ENCODE data around the gene CAD.

CAD gene

DNA sequence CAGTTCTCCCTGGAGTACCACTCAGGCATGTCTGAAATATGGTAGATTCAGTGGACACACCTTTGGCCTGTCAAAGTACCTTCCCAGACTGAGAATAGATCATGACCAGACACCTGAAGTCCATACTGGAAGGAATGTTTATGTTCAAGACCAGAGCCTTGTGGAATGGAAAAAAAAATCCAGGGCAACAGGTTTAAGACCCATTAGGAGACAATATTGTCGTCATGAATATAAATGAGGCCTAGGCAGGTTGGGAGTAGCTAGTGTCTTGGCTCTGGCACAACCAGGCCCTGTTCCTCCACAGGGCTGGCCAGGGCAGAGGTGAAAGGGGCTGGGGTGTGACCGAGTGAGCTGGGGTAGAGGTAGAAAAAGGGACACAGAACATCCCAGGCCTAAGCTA is 18.5 kb upstream of the CAD start:
- FAIRE-seq, result no peak
- no peak for TF ChIP-seq PAX5 (IDR thresholded peaks at IDR 0.05; ENCODE audit: insufficient read depth, low read length, severe bottlenecking)
- no peak for TF ChIP-seq POU2F2 (IDR thresholded peaks at IDR 0.05; ENCODE audit: low read depth, low read length)
- TF ChIP-seq POLR2AphosphoS5 (IDR thresholded peaks at IDR 0.05; ENCODE audit: low read depth, low read length), result no peak
- no peak for TF ChIP-seq SPI1 (IDR thresholded peaks at IDR 0.05; ENCODE audit: low read depth, low read length)
- no peak for TF ChIP-seq TAF1 (IDR thresholded peaks at IDR 0.05; ENCODE audit: low read depth, low read length)
- DNase-seq (ENCODE audit: insufficient read length, low spot score), result no peak

DNA sequence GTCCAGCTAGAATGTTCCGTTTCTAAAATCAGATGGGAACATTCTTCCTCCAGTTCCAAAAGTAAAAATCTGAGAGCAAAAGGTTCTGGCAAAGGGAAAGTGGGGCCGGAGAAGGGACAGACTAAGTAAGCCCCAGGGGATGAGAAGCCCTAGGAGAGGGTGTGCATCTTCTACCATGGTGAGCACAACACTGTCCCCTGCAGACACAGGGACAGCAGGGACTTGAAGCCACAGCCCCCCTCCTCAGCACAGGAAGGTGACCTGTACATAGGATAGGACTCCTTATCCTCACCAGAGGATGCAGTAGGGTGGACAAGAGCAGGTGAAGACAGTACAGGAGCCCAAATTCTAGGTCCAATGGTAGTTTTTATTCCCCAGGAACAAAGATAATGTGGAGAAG is 17.9 kb upstream of the CAD start:
- TF ChIP-seq SPI1 (IDR thresholded peaks at IDR 0.05; ENCODE audit: low read depth, low read length) (no peak), TAF1 (IDR thresholded peaks at IDR 0.05; ENCODE audit: low read depth, low read length) (no peak), POLR2AphosphoS5 (IDR thresholded peaks at IDR 0.05; ENCODE audit: low read depth, low read length) (no peak), POLR2A (IDR thresholded peaks at IDR 0.05; ENCODE audit: low read depth, low read length) (no peak; the same call in 1 of the 2 replicates), PAX5 (IDR thresholded peaks at IDR 0.05; ENCODE audit: insufficient read depth, low read length, severe bottlenecking) (no peak), POU2F2 (IDR thresholded peaks at IDR 0.05; ENCODE audit: low read depth, low read length) (no peak)
- FAIRE-seq (no peak), DNase-seq (ENCODE audit: insufficient read length, low spot score) (no peak)

- TF ChIP-seq TAF1 (IDR thresholded peaks at IDR 0.05; ENCODE audit: low read depth, low read length) (no peak), POLR2AphosphoS5 (IDR thresholded peaks at IDR 0.05; ENCODE audit: low read depth, low read length) (no peak), POU2F2 (IDR thresholded peaks at IDR 0.05; ENCODE audit: low read depth, low read length) (no peak), PAX5 (IDR thresholded peaks at IDR 0.05; ENCODE audit: insufficient read depth, low read length, severe bottlenecking) (no peak), SPI1 (IDR thresholded peaks at IDR 0.05; ENCODE audit: low read depth, low read length) (no peak), POLR2A (IDR thresholded peaks at IDR 0.05; ENCODE audit: low read depth, low read length) (no peak; the same call in 1 of the 2 replicates)
- no peak for FAIRE-seq
- no peak for DNase-seq (ENCODE audit: insufficient read length, low spot score)
These were observed 15.5 kb upstream of the CAD start for GRCh38 chr2:27201675-27202074.

- DNase-seq (ENCODE audit: insufficient read length, low spot score) (no peak), FAIRE-seq (no peak)
- TF ChIP-seq POU2F2 (IDR thresholded peaks at IDR 0.05; ENCODE audit: low read depth, low read length), result no peak
- TF ChIP-seq POLR2AphosphoS5 (IDR thresholded peaks at IDR 0.05; ENCODE audit: low read depth, low read length), result no peak
- TF ChIP-seq PAX5 (IDR thresholded peaks at IDR 0.05; ENCODE audit: insufficient read depth, low read length, severe bottlenecking), result no peak
- TF ChIP-seq TAF1 (IDR thresholded peaks at IDR 0.05; ENCODE audit: low read depth, low read length), result no peak
- no peak for TF ChIP-seq POLR2A (IDR thresholded peaks at IDR 0.05; ENCODE audit: low read depth, low read length)
These were observed 14.3 kb upstream of the CAD start for GRCh38 chr2:27202854-27203253.

GRCh38 chr2:27203741-27204140 is 13.4 kb upstream of the CAD start:
- no peak for FAIRE-seq
- DNase-seq (ENCODE audit: insufficient read length, low spot score), result no peak
- TF ChIP-seq POLR2A (IDR thresholded peaks at IDR 0.05; ENCODE audit: low read depth, low read length), result no peak
- TF ChIP-seq PAX5 (IDR thresholded peaks at IDR 0.05; ENCODE audit: insufficient read depth, low read length, severe bottlenecking), result no peak
- no peak for TF ChIP-seq SPI1 (IDR thresholded peaks at IDR 0.05; ENCODE audit: low read depth, low read length)
- TF ChIP-seq POU2F2 (IDR thresholded peaks at IDR 0.05; ENCODE audit: low read depth, low read length), result no peak
- no peak for TF ChIP-seq POLR2AphosphoS5 (IDR thresholded peaks at IDR 0.05; ENCODE audit: low read depth, low read length)
- no peak for TF ChIP-seq TAF1 (IDR thresholded peaks at IDR 0.05; ENCODE audit: low read depth, low read length)

DNA sequence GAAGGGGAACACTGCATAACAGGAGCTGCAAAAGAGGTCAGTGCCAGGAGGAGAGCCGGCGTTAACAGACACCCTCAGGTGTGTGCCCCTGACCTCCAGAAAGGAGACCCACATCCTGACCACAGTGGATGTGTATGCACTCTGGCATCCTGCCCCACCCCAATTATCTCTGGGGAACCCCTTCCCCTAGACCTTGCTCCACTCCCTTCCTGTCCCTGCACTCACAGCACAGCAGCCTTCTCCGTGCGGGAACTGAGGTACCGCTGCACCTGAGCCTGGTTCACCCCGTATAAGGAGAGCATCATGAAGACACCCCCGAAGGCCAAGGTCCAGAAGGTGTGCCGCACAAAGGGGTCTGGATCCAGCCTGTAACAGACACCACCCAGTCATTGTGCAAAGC is 12.6 kb upstream of the CAD start:
- no peak for DNase-seq (ENCODE audit: insufficient read length, low spot score)
- TF ChIP-seq TAF1 (IDR thresholded peaks at IDR 0.05; ENCODE audit: low read depth, low read length) (no peak), PAX5 (IDR thresholded peaks at IDR 0.05; ENCODE audit: insufficient read depth, low read length, severe bottlenecking) (no peak), POLR2A (IDR thresholded peaks at IDR 0.05; ENCODE audit: low read depth, low read length) (no peak), SPI1 (IDR thresholded peaks at IDR 0.05; ENCODE audit: low read depth, low read length) (no peak)
- FAIRE-seq, result no peak

DNA sequence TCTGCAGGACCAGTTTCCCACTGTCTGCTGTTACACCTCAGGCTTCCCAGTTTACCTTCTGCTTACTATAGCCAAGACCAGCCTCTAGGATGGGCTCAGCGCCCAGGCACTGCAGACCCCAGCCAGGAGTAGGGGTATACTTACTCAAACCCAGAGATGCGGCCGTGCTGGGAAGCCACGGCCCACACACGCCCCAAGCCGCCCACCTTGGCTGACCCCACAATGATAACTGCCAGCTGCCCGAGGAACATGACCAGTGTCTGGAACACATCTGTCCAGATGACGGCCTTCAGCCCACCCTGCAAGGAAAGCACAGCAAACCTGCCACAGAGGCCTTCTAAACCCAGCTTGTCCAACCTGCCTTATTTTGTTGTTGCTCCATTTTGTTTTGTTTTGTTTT is 12.0 kb upstream of the CAD start:
- no peak for TF ChIP-seq POLR2AphosphoS5 (IDR thresholded peaks at IDR 0.05; ENCODE audit: low read depth, low read length)
- TF ChIP-seq POLR2A (IDR thresholded peaks at IDR 0.05; ENCODE audit: low read depth, low read length), result no peak
- no peak for TF ChIP-seq POU2F2 (IDR thresholded peaks at IDR 0.05; ENCODE audit: low read depth, low read length)
- TF ChIP-seq TAF1 (IDR thresholded peaks at IDR 0.05; ENCODE audit: low read depth, low read length), result no peak
- TF ChIP-seq SPI1 (IDR thresholded peaks at IDR 0.05; ENCODE audit: low read depth, low read length), result no peak
- no peak for TF ChIP-seq PAX5 (IDR thresholded peaks at IDR 0.05; ENCODE audit: insufficient read depth, low read length, severe bottlenecking)
- DNase-seq (ENCODE audit: insufficient read length, low spot score) (no peak), FAIRE-seq (no peak)

GRCh38 chr2:27206346-27206745 is 10.8 kb upstream of the CAD start:
- no peak for FAIRE-seq
- TF ChIP-seq POU2F2 (IDR thresholded peaks at IDR 0.05; ENCODE audit: low read depth, low read length) (no peak), TAF1 (IDR thresholded peaks at IDR 0.05; ENCODE audit: low read depth, low read length) (no peak), POLR2A (IDR thresholded peaks at IDR 0.05; ENCODE audit: low read depth, low read length) (no peak), PAX5 (IDR thresholded peaks at IDR 0.05; ENCODE audit: insufficient read depth, low read length, severe bottlenecking) (no peak), SPI1 (IDR thresholded peaks at IDR 0.05; ENCODE audit: low read depth, low read length) (no peak), POLR2AphosphoS5 (IDR thresholded peaks at IDR 0.05; ENCODE audit: low read depth, low read length) (no peak)

GRCh38 chr2:27208486-27209050 is 8.6 kb upstream of the CAD start:
- no peak for DNase-seq (ENCODE audit: insufficient read length, low spot score)

More at GRCh38 chr2:27206346-27206745, 10.8 kb upstream of the CAD start:
- no peak for DNase-seq (ENCODE audit: insufficient read length, low spot score)

GRCh38 chr2:27209621-27210401 is 7.4 kb upstream of the CAD start:
- DNase-seq (ENCODE audit: insufficient read length, low spot score), result no peak

More at GRCh38 chr2:27208486-27209050, 8.6 kb upstream of the CAD start:
- TF ChIP-seq SPI1 (IDR thresholded peaks at IDR 0.05; ENCODE audit: low read depth, low read length) (no peak), POU2F2 (IDR thresholded peaks at IDR 0.05; ENCODE audit: low read depth, low read length) (no peak)
- no peak for FAIRE-seq

More at GRCh38 chr2:27209621-27210401, 7.4 kb upstream of the CAD start:
- TF ChIP-seq TAF1 (IDR thresholded peaks at IDR 0.05; ENCODE audit: low read depth, low read length), result peak; percentile 17; the same call in 1 of the 2 replicates
- no peak for TF ChIP-seq POU2F2 (IDR thresholded peaks at IDR 0.05; ENCODE audit: low read depth, low read length)
- no peak for FAIRE-seq

All from GM12891 (cell line).